ENCODE data around the gene CAPN11.

DNA sequence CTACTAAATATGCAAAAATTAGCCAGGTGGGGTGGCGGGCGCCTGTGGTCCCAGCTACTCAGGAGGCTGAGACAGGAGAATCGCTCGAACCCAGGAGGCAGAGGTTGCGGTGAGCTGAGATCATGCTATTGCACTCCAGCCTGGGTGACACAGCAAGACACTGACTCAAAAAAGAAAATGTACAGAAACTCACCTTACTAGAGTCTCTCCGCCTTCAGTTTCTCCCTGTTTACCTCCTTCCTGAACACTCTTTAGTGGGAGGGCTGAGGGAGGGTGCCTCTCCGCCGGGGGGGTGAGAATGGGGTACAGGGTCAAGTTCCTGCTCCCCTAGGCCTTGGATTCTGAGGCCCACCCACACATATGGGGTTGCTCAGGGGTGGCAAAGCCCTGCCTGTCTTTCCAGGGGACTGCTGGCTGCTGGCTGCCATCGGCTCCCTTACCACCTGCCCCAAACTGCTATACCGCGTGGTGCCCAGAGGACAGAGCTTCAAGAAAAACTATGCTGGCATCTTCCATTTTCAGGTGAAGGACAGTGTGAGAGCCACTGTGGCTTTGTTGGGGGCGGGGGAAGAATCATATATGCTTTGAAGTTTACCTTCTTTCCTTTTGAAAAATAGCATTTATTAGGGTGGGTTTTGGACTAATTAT is 13.4 kb downstream of the CAPN11 start:
- TF ChIP-seq TBP (optimal IDR thresholded peaks at IDR 0.05; ENCODE audit: low read depth, low read length) (no peak), STAT5B (CRISPR knock-in tag; IDR thresholded peaks at IDR 0.05) (no peak), EZH2 (IDR thresholded peaks at IDR 0.05; ENCODE audit: borderline replicate concordance, low read depth, low read length) (no peak), SMC3 (conservative IDR thresholded peaks at IDR 0.05; ENCODE audit: insufficient read depth, low read depth, low read length) (no peak), POLR2A (conservative IDR thresholded peaks at IDR 0.05) (no peak), TGIF2 (CRISPR knock-in tag; IDR thresholded peaks at IDR 0.05) (no peak), ZNF3 (CRISPR knock-in tag; IDR thresholded peaks at IDR 0.05) (no peak), KDM5B (IDR thresholded peaks at IDR 0.05; ENCODE audit: insufficient replicate concordance, low read depth, low read length) (no peak)
- TF ChIP-seq, protein P1, sequence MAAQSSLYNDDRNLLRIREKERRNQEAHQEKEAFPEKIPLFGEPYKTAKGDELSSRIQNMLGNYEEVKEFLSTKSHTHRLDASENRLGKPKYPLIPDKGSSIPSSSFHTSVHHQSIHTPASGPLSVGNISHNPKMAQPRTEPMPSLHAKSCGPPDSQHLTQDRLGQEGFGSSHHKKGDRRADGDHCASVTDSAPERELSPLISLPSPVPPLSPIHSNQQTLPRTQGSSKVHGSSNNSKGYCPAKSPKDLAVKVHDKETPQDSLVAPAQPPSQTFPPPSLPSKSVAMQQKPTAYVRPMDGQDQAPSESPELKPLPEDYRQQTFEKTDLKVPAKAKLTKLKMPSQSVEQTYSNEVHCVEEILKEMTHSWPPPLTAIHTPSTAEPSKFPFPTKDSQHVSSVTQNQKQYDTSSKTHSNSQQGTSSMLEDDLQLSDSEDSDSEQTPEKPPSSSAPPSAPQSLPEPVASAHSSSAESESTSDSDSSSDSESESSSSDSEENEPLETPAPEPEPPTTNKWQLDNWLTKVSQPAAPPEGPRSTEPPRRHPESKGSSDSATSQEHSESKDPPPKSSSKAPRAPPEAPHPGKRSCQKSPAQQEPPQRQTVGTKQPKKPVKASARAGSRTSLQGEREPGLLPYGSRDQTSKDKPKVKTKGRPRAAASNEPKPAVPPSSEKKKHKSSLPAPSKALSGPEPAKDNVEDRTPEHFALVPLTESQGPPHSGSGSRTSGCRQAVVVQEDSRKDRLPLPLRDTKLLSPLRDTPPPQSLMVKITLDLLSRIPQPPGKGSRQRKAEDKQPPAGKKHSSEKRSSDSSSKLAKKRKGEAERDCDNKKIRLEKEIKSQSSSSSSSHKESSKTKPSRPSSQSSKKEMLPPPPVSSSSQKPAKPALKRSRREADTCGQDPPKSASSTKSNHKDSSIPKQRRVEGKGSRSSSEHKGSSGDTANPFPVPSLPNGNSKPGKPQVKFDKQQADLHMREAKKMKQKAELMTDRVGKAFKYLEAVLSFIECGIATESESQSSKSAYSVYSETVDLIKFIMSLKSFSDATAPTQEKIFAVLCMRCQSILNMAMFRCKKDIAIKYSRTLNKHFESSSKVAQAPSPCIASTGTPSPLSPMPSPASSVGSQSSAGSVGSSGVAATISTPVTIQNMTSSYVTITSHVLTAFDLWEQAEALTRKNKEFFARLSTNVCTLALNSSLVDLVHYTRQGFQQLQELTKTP (IDR thresholded peaks at IDR 0.05; ENCODE audit: low read depth in 1 of 2, partially characterized antibody in 2 of 2), result no peak
- TF ChIP-seq, protein P2, sequence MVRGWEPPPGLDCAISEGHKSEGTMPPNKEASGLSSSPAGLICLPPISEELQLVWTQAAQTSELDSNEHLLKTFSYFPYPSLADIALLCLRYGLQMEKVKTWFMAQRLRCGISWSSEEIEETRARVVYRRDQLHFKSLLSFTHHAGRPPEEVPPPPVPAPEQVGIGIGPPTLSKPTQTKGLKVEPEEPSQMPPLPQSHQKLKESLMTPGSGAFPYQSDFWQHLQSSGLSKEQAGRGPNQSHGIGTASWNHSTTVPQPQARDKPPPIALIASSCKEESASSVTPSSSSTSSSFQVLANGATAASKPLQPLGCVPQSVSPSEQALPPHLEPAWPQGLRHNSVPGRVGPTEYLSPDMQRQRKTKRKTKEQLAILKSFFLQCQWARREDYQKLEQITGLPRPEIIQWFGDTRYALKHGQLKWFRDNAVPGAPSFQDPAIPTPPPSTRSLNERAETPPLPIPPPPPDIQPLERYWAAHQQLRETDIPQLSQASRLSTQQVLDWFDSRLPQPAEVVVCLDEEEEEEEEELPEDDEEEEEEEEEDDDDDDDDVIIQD (CRISPR knock-in tag; IDR thresholded peaks at IDR 0.05), result no peak

Data from K562 (cell line).